ENCODE data around the gene NFATC4. TPM values are rescaled to one million over a fixed set of nuclear protein-coding genes. Genes with fewer than 3 reads are reported as not detected.

NFATC4 gene
- total and polyA plus RNA-seq, 10 of the 15 experiments (the other 5 are each of a cell fraction or from before 2014, with no cell fraction given) = 0.97 to 14.3 (median 4.9) TPM

DNA sequence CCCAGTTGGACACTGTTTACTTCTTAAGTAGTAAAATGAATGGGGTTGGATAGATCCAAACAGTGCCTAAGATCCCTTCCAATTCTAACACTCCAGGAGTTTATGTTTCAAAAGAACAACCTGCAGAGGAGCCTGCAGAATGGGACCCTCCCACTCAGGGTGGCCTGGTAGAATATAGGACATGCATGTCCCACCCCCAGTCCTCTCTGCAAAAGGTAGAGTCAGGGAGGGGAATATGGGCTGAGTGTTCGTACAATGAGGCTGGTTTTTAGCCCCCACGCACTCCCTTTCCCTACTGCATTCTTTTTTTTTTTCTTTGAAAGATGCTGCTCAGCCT, 19.0 kb downstream of the NFATC4 start:
- intact Hi-C loops (cut with micrococcal nuclease; ENCODE audit: unreplicated experiment) (no loop called here), in situ Hi-C loops (cut with MboI) (no loop called here)
- SMC1A ChIA-PET (ENCODE audit: uncharacterized antibody, unreplicated experiment) = no interaction called here
- 22% methylated on average over 2 of the region's 2 CpGs for WGBS (ENCODE audit: insufficient coverage, insufficient replicate concordance, low lambda C conversion rate, missing lambda C conversion rate)
- POLR2A ChIA-PET = no interaction called here
- BruUV-seq (replicated peaks) = no TSS peak
- H3K9me3 ChIP-seq (replicated peaks; ENCODE audit: control insufficient read depth, insufficient read depth, low read length) = no peaks in the 10 kb centered on the region
- H3K27me3 ChIP-seq (replicated peaks in 1 of 2; ENCODE audit: control insufficient read depth in 2 of 2, insufficient read depth in 2 of 2, low read length in 1 of 2) = no peaks in the 10 kb centered on the region; a peak in 2 of 4 replicates
- TF ChIP-seq, protein P1, sequence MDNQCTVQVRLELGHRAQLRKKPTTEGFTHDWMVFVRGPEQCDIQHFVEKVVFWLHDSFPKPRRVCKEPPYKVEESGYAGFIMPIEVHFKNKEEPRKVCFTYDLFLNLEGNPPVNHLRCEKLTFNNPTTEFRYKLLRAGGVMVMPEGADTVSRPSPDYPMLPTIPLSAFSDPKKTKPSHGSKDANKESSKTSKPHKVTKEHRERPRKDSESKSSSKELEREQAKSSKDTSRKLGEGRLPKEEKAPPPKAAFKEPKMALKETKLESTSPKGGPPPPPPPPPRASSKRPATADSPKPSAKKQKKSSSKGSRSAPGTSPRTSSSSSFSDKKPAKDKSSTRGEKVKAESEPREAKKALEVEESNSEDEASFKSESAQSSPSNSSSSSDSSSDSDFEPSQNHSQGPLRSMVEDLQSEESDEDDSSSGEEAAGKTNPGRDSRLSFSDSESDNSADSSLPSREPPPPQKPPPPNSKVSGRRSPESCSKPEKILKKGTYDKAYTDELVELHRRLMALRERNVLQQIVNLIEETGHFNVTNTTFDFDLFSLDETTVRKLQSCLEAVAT (IDR thresholded peaks at IDR 0.05) = no peak
- TF ChIP-seq, protein P2, sequence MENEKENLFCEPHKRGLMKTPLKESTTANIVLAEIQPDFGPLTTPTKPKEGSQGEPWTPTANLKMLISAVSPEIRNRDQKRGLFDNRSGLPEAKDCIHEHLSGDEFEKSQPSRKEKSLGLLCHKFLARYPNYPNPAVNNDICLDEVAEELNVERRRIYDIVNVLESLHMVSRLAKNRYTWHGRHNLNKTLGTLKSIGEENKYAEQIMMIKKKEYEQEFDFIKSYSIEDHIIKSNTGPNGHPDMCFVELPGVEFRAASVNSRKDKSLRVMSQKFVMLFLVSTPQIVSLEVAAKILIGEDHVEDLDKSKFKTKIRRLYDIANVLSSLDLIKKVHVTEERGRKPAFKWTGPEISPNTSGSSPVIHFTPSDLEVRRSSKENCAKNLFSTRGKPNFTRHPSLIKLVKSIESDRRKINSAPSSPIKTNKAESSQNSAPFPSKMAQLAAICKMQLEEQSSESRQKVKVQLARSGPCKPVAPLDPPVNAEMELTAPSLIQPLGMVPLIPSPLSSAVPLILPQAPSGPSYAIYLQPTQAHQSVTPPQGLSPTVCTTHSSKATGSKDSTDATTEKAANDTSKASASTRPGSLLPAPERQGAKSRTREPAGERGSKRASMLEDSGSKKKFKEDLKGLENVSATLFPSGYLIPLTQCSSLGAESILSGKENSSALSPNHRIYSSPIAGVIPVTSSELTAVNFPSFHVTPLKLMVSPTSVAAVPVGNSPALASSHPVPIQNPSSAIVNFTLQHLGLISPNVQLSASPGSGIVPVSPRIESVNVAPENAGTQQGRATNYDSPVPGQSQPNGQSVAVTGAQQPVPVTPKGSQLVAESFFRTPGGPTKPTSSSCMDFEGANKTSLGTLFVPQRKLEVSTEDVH (IDR thresholded peaks at IDR 0.05; ENCODE audit: low read depth, partially characterized antibody) = no peak
- TF ChIP-seq EGR1 (IDR thresholded peaks at IDR 0.05; ENCODE audit: borderline replicate concordance in 1 of 2, low read depth in 2 of 2, low read length in 2 of 2) (no peak), POLR2AphosphoS5 (IDR thresholded peaks at IDR 0.05; ENCODE audit: low read length) (no peak), SPI1 (IDR thresholded peaks at IDR 0.05; ENCODE audit: borderline replicate concordance, insufficient read depth, low read depth, low read length) (no peak), SUPT20H (IDR thresholded peaks at IDR 0.05; ENCODE audit: borderline replicate concordance, control insufficient read depth, low read depth, low read length) (no peak), IRF4 (IDR thresholded peaks at IDR 0.05; ENCODE audit: low read depth, low read length) (no peak), RAD21 (IDR thresholded peaks at IDR 0.05; ENCODE audit: insufficient read depth, low read depth, low read length) (no peak), CREB1 (IDR thresholded peaks at IDR 0.05; ENCODE audit: low read depth) (no peak), SIX5 (IDR thresholded peaks at IDR 0.05; ENCODE audit: low read depth, low read length, severe bottlenecking) (no peak), HDAC2 (IDR thresholded peaks at IDR 0.05) (no peak), BACH1 (IDR thresholded peaks at IDR 0.05; ENCODE audit: borderline replicate concordance) (no peak), SP1 (IDR thresholded peaks at IDR 0.05; ENCODE audit: low read depth, low read length) (no peak), MYC (IDR thresholded peaks at IDR 0.05; ENCODE audit: insufficient read depth, insufficient read length, insufficient replicate concordance, low read length, severe bottlenecking) (no peak), TCF12 (IDR thresholded peaks at IDR 0.05; ENCODE audit: low read depth, low read length) (no peak), WRNIP1 (IDR thresholded peaks at IDR 0.05; ENCODE audit: borderline replicate concordance, low read depth, low read length) (no peak), FOXM1 (IDR thresholded peaks at IDR 0.05; ENCODE audit: low read depth, low read length) (no peak), ZNF207 (IDR thresholded peaks at IDR 0.05; ENCODE audit: borderline replicate concordance) (no peak)
- TF ChIP-seq, protein P3, sequence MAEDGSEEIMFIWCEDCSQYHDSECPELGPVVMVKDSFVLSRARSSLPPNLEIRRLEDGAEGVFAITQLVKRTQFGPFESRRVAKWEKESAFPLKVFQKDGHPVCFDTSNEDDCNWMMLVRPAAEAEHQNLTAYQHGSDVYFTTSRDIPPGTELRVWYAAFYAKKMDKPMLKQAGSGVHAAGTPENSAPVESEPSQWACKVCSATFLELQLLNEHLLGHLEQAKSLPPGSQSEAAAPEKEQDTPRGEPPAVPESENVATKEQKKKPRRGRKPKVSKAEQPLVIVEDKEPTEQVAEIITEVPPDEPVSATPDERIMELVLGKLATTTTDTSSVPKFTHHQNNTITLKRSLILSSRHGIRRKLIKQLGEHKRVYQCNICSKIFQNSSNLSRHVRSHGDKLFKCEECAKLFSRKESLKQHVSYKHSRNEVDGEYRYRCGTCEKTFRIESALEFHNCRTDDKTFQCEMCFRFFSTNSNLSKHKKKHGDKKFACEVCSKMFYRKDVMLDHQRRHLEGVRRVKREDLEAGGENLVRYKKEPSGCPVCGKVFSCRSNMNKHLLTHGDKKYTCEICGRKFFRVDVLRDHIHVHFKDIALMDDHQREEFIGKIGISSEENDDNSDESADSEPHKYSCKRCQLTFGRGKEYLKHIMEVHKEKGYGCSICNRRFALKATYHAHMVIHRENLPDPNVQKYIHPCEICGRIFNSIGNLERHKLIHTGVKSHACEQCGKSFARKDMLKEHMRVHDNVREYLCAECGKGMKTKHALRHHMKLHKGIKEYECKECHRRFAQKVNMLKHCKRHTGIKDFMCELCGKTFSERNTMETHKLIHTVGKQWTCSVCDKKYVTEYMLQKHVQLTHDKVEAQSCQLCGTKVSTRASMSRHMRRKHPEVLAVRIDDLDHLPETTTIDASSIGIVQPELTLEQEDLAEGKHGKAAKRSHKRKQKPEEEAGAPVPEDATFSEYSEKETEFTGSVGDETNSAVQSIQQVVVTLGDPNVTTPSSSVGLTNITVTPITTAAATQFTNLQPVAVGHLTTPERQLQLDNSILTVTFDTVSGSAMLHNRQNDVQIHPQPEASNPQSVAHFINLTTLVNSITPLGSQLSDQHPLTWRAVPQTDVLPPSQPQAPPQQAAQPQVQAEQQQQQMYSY (CRISPR knock-in tag; IDR thresholded peaks at IDR 0.05) = no peak
- CTCF ChIA-PET = interaction anchor here (1.5 kb wide), 1 partner anchor 25 kb away, joined by 6 read pairs; no protein-coding TSS in a partner anchor
- no peak overlapping the region for H3K9ac ChIP-seq (ENCODE audit: control insufficient read depth, insufficient read depth, low read length)
- no peak overlapping the region for H3K4me2 ChIP-seq (ENCODE audit: control insufficient read depth, insufficient read depth)
- H3K36me3 ChIP-seq (ENCODE audit: control insufficient read depth in 2 of 2, insufficient read depth in 2 of 2, low read length in 1 of 2) = no peaks in the 10 kb centered on the region
- no peaks in the 10 kb centered on the region for H3K4me1 ChIP-seq (ENCODE audit: control insufficient read depth, insufficient read depth, low read length)
- RAD21 ChIA-PET (ENCODE audit: unreplicated experiment) = no interaction called here
- H3K4me3 ChIP-seq = no peak overlapping the region
- ATAC-seq (no peak), FAIRE-seq (no peak), DNase-seq (ENCODE audit: low read depth, low spot score) (no peak)
- H4K20me1 ChIP-seq (ENCODE audit: control insufficient read depth, insufficient read depth) = no peaks in the 10 kb centered on the region
- no peak overlapping the region for H2AFZ ChIP-seq (ENCODE audit: control insufficient read depth, low read depth, low read length)
- H3K79me2 ChIP-seq (ENCODE audit: control insufficient read depth, insufficient read depth, low read length) = no peaks in the 10 kb centered on the region
- no peak overlapping the region for H3K27ac ChIP-seq (ENCODE audit: control insufficient read depth, insufficient read depth)
